H1 (cell line): ENCODE measurements around the gene LFNG.

Experiments
- BACH1 ChIP-seq: IDR thresholded peaks from 2 replicates; pipeline ENCODE4 v1.6.1; 2012; ENCODE audit warnings: low read length, improper control_type of control experiment
- EZH2 ChIP-seq: fragments of 200-600 bp; sonication (generic); IDR thresholded peaks from 2 replicates; pipeline ENCODE4 v1.7.1; 2012; ENCODE audit warnings: low read depth, mild to moderate bottlenecking, moderate library complexity, low read length, inconsistent platforms; ENCODE audit not compliant: severe bottlenecking
- FOSL1 ChIP-seq: IDR thresholded peaks from 2 replicates; pipeline ENCODE4 v1.6.1; 2011; ENCODE audit warnings: mild to moderate bottlenecking, low read depth, low read length, moderate library complexity; ENCODE audit not compliant: insufficient read depth
- GABPA ChIP-seq: IDR thresholded peaks from 2 replicates; pipeline ENCODE4 v1.6.1; 2011; ENCODE audit warnings: mild to moderate bottlenecking, low read length, moderate library complexity, borderline replicate concordance; ENCODE audit not compliant: insufficient read depth
- KDM1A ChIP-seq: fragments of 200-600, 300-600 bp; sonication (generic); IDR thresholded peaks from 2 replicates; pipeline ENCODE4 v1.7.1; 2016; ENCODE audit warnings: mild to moderate bottlenecking, low read length, borderline replicate concordance
- KDM5A ChIP-seq: fragments of 200-600 bp; IDR thresholded peaks from 2 replicates; pipeline ENCODE4 v1.7.1; 2012; ENCODE audit warnings: mild to moderate bottlenecking, low read length, inconsistent platforms, mixed read lengths
- POLR2A ChIP-seq, 2 experiments: IDR thresholded peaks; 1 replicate in 1 of 2; 2 replicates in 1 of 2; pipeline ENCODE4 v1.6.1; 2011; ENCODE audit warnings: low read depth in 2 of 2, low read length in 2 of 2, mild to moderate bottlenecking in 2 of 2; ENCODE audit errors: control extremely low read depth in 1 of 2
- POLR2AphosphoS5 ChIP-seq: IDR thresholded peaks from 2 replicates; pipeline ENCODE4 v1.6.1; 2011; ENCODE audit warnings: low read depth, low read length
- TBP ChIP-seq: IDR thresholded peaks from 2 replicates; pipeline ENCODE4 v1.6.1; 2011; ENCODE audit warnings: low read depth, low read length, improper control_type of control experiment
- TEAD4 ChIP-seq: IDR thresholded peaks from 2 replicates; pipeline ENCODE4 v1.6.1; 2012; ENCODE audit warnings: low read depth, low read length, inconsistent platforms, mixed read lengths
- TF ChIP-seq, protein P1 (sequence below), 3 experiments: IDR thresholded peaks; 1 replicate in 2 of 3; 2 replicates in 1 of 3; pipeline versions ENCODE4 v1.5.1 to v1.6.1; 2011; ENCODE audit warnings: low read length in 3 of 3, mild to moderate bottlenecking in 3 of 3, inconsistent platforms in 2 of 3, low read depth in 1 of 3, moderate library complexity in 1 of 3; ENCODE audit not compliant: insufficient read depth in 1 of 3; ENCODE audit errors: control extremely low read depth in 1 of 3

DNA sequence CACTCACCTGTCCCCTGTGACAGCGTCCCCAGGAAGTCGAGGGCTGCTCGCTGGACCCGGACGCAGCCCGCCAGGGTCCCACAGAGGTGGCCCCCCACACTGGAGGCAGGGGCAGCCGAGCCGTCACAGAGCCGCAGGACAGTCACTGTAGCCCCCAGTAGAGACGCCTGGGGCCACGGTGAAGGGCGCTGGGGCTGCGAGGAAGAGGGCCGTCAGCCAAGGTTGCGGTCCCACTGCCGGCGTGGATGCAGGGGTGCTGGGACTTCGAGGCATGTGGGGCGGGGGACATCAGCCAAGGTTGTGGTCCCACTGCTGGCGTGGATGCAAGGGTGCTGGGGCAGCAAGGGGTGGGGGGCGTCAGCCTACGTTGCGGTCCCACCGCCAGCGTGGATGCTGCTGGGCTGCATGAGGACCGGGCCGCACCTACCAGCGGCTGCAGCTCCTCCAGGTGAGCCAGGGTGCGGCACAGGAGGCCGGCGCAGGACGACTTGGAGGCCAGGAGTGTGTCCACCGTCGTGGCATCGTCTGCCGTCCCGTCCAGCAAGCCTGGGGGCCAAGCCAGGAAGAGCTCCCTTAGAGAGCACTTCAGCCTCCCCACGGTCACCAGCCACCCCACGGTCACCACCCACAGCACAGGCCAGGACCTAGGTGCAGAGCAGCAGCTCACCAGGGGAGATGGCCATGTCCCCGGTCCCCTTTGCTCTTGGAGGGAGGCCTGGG, 21.9 kb downstream of the LFNG start:
- no peak for TF ChIP-seq BACH1
- TF ChIP-seq POLR2AphosphoS5, result no peak; the same call in 1 of the 2 replicates
- no peak for TF ChIP-seq KDM1A
- TF ChIP-seq TEAD4, result no peak
- TF ChIP-seq, protein P1, sequence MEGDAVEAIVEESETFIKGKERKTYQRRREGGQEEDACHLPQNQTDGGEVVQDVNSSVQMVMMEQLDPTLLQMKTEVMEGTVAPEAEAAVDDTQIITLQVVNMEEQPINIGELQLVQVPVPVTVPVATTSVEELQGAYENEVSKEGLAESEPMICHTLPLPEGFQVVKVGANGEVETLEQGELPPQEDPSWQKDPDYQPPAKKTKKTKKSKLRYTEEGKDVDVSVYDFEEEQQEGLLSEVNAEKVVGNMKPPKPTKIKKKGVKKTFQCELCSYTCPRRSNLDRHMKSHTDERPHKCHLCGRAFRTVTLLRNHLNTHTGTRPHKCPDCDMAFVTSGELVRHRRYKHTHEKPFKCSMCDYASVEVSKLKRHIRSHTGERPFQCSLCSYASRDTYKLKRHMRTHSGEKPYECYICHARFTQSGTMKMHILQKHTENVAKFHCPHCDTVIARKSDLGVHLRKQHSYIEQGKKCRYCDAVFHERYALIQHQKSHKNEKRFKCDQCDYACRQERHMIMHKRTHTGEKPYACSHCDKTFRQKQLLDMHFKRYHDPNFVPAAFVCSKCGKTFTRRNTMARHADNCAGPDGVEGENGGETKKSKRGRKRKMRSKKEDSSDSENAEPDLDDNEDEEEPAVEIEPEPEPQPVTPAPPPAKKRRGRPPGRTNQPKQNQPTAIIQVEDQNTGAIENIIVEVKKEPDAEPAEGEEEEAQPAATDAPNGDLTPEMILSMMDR (IDR thresholded peaks at IDR 0.05; ENCODE audit: control extremely low read depth in 1 of 3, insufficient read depth in 1 of 3, low read depth in 1 of 3, low read length in 3 of 3), result no peak
- TF ChIP-seq EZH2, result no peak
- no peak; a peak in 1 of 3 replicates for TF ChIP-seq POLR2A (IDR thresholded peaks at IDR 0.05; ENCODE audit: control extremely low read depth in 1 of 2, low read depth in 2 of 2, low read length in 2 of 2)
- TF ChIP-seq TBP, result no peak
- TF ChIP-seq KDM5A, result no peak
- no peak for TF ChIP-seq GABPA
- TF ChIP-seq FOSL1, result no peak
